ENCODE data around the gene ETFA. TPM values are rescaled to one million over a fixed set of nuclear protein-coding genes. Genes with fewer than 3 reads are reported as not detected.

Gene ETFA
- total and polyA plus RNA-seq, 2 of the 8 experiments (the other 6 are each of a cell fraction or from before 2014, with no cell fraction given): 60.9 to 90.0 TPM

DNA sequence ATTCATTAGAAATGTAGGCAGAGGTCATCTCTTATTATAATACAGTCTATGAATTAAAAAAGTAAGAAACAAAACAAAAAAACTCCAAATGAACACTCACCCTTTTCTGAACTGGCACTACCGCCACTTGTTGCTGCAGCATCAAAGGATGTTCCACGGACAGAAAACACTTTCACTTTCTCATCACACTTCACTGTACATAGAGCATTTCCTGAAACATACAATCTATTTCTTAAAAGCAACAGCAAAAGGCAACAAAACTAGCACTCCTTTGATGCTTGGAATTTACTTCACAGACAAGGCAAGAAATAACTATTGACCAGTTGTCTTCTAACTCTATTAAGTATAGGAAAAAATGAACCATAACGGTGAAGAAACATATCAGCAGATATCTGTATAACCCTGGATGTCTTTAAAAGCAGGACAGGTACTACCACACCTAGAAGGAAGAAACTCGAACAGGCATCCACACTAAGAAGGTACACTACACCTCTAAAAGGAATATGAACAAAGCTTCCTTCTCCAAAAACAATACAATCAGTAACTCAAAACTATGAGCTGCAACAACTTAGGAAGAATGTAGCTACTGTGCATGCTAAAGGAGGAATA is 24.9 kb downstream of the ETFA start:
- Histone ChIP-seq H3K4me3 (ENCODE audit: extremely low read depth in 1 of 4, insufficient read depth in 2 of 4, low read depth in 3 of 4, low read length in 4 of 4) (no peak overlapping the region), H2BK12ac (ENCODE audit: low read depth, low read length) (no peak overlapping the region), H3K79me1 (ENCODE audit: low read depth, low read length) (no peaks in the 10 kb centered on the region), H3K9ac (replicated peaks in 1 of 4; ENCODE audit: extremely low read depth in 1 of 4, low read depth in 3 of 4, low read length in 3 of 4) (no peak overlapping the region), H2BK20ac (ENCODE audit: low read length) (no peak overlapping the region), H3K4ac (replicated peaks; ENCODE audit: insufficient read length, low read depth, low read length) (no peak overlapping the region), H3K18ac (ENCODE audit: extremely low read depth, low read length) (no peak overlapping the region), H2BK15ac (ENCODE audit: low read length) (no peak overlapping the region), H2BK120ac (replicated peaks; ENCODE audit: low read depth, low read length) (no peak overlapping the region), H3K79me2 (ENCODE audit: control insufficient read depth in 1 of 2, insufficient read depth in 2 of 2, low read length in 2 of 2) (no peaks in the 10 kb centered on the region), H3K4me1 (replicated peaks in 1 of 4; ENCODE audit: control insufficient read depth in 3 of 4, insufficient read depth in 4 of 4, low read length in 3 of 4) (no peaks in the 10 kb centered on the region), H2BK5ac (ENCODE audit: low read depth, low read length) (no peak overlapping the region), H4K20me1 (replicated peaks in 1 of 2; ENCODE audit: control insufficient read depth in 1 of 2, insufficient read depth in 2 of 2, low read length in 2 of 2) (no peaks in the 10 kb centered on the region), H3K23me2 (ENCODE audit: low read depth, low read length) (no peaks in the 10 kb centered on the region), H3K9me3 (ENCODE audit: insufficient read depth in 2 of 2, low read depth in 1 of 2, low read length in 1 of 2) (no peaks in the 10 kb centered on the region), H3K36me3 (ENCODE audit: control insufficient read depth in 2 of 4, insufficient read depth in 4 of 4, low read length in 3 of 4) (peaks cover 0 to 31% (median 2%) of the 10 kb centered on the region in 4 experiments; a peak in 3 of 8 replicates), H3K56ac (replicated peaks; ENCODE audit: insufficient read length, low read depth, low read length) (no peak overlapping the region), H3K23ac (ENCODE audit: insufficient read length) (no peak overlapping the region), H4K8ac (ENCODE audit: extremely low read depth, insufficient read depth, low read length) (no peak overlapping the region), H3K27me3 (replicated peaks in 1 of 4; ENCODE audit: control insufficient read depth in 3 of 4, extremely low read depth in 1 of 4, insufficient read depth in 3 of 4, low read length in 3 of 4) (no peaks in the 10 kb centered on the region), H3K4me2 (ENCODE audit: insufficient read depth in 1 of 2, low read depth in 2 of 2, low read length in 2 of 2) (no peak overlapping the region), H3K14ac (ENCODE audit: insufficient read length) (no peak overlapping the region), H2AK5ac (ENCODE audit: low read depth, low read length) (no peak overlapping the region), H4K5ac (ENCODE audit: insufficient read length, low read depth, low read length) (no peak overlapping the region), H2AFZ (ENCODE audit: low read length) (no peak overlapping the region), H4K91ac (replicated peaks; ENCODE audit: insufficient read length, low read length) (no peak overlapping the region), H3K27ac (ENCODE audit: low read depth, low read length) (no peak overlapping the region)
- DNase-seq (ENCODE audit: low read depth in 1 of 2, low spot score in 2 of 2): no peak
- WGBS, 2 experiments (ENCODE audit: extremely low coverage in 1 of 2, insufficient coverage in 1 of 2, insufficient read length in 1 of 2, insufficient replicate concordance in 2 of 2, low coverage in 1 of 2, low lambda C conversion rate in 2 of 2, missing lambda C conversion rate in 1 of 2): 83% methylated on average over 4 of the region's 4 CpGs; no CpG with 5 or more reads in 1 of the 2 experiments
- POLR2A ChIA-PET (ENCODE audit: partially characterized antibody): interaction anchor here (1.0 kb wide), 1 partner anchor 10 kb away, joined by 3 read pairs; no protein-coding TSS in a partner anchor
- CTCF ChIA-PET (ENCODE audit: partially characterized antibody): interaction anchor here (0.6 to 3.5 kb wide), 9 partner anchors 24 to 687 kb away, joined by 3 to 16 read pairs (median 3); partner anchors contain the start of gene ETFA
- FAIRE-seq: no peak
- TF ChIP-seq RBBP5 (IDR thresholded peaks at IDR 0.05; ENCODE audit: borderline replicate concordance, low read depth, low read length) (no peak), TEAD4 (IDR thresholded peaks at IDR 0.05; ENCODE audit: low read depth, low read length) (no peak), KDM5A (IDR thresholded peaks at IDR 0.05; ENCODE audit: low read length) (no peak), SAP30 (IDR thresholded peaks at IDR 0.05; ENCODE audit: insufficient read depth, insufficient replicate concordance, low read length) (no peak), GTF2F1 (IDR thresholded peaks at IDR 0.05; ENCODE audit: borderline replicate concordance, low read depth, low read length) (no peak), ASH2L (IDR thresholded peaks at IDR 0.05; ENCODE audit: low read length) (no peak), EZH2 (IDR thresholded peaks at IDR 0.05; ENCODE audit: low read depth, low read length, severe bottlenecking) (no peak), CBX5 (IDR thresholded peaks at IDR 0.05; ENCODE audit: low read depth, low read length) (no peak), RAD21 (IDR thresholded peaks at IDR 0.05 in 1 of 2, conservative IDR thresholded peaks at IDR 0.05 in 1 of 2; ENCODE audit: low read depth in 2 of 2, low read length in 2 of 2) (no peak), SP4 (IDR thresholded peaks at IDR 0.05; ENCODE audit: low read length) (no peak), POLR2A (IDR thresholded peaks at IDR 0.05; ENCODE audit: control extremely low read depth in 1 of 2, low read depth in 2 of 2, low read length in 2 of 2) (no peak), TAF1 (IDR thresholded peaks at IDR 0.05; ENCODE audit: low read depth, low read length) (no peak), SUZ12 (IDR thresholded peaks at IDR 0.05; ENCODE audit: low read length) (no peak), NANOG (IDR thresholded peaks at IDR 0.05; ENCODE audit: insufficient read depth, low read depth, low read length, poor library complexity, severe bottlenecking) (no peak)

All from H1 (cell line).